CD4-positive, alpha-beta T cell (primary cell): ENCODE measurements around the gene RSPH9. TPM values are rescaled to one million over a fixed set of nuclear protein-coding genes. Genes with fewer than 3 reads are reported as not detected.

Experiments
- ATAC-seq: fragments of 200-7000 bp; cut with Tn5 transposase; one replicate; pipeline ENCODE4 v1.10.0; 2022; ENCODE audit warnings: mild to moderate bottlenecking; ENCODE audit not compliant: poor library complexity
- CTCF ChIA-PET: fragments of 350-600 bp; sonication (Branson Sonifier 250); formaldehyde crosslinking; loops from one replicate; lab custom pipeline; 2021; ENCODE audit warnings: antibody characterized with exemption, inconsistent platforms; lab: Charles Lee
- POLR2A ChIA-PET: fragments of 350-600 bp; sonication (Branson Sonifier 250); formaldehyde crosslinking; loops from one replicate; lab custom pipeline; 2021; ENCODE audit warnings: antibody characterized with exemption, inconsistent platforms; lab: Charles Lee
- DNase-seq, 14 experiments: peaks; one replicate each; pipeline ENCODE4 v3.0.0-alpha.2; 2013 to 2020; ENCODE audit warnings: mixed read lengths in 2 of 14
- H3K27ac ChIP-seq, 2 donors: one replicate each; pipeline versions ENCODE4 v1.5.1 to v1.7.0; 2013; ENCODE audit warnings: low read length in 2 of 2, low read depth in 1 of 2, mild to moderate bottlenecking in 1 of 2
- H3K27me3 ChIP-seq, 2 experiments: 1 replicate in 1 of 2; 2 replicates in 1 of 2; pipeline versions ENCODE4 v1.6.1 to v1.7.0; 2013; ENCODE audit warnings: low read length in 2 of 2, control low read depth in 1 of 2, mild to moderate bottlenecking in 1 of 2, moderate library complexity in 1 of 2; ENCODE audit not compliant: insufficient read depth in 2 of 2, control insufficient read depth in 1 of 2
- H3K36me3 ChIP-seq: one replicate; pipeline ENCODE4 v1.6.1; 2013; ENCODE audit warnings: low read length, control low read depth; ENCODE audit not compliant: insufficient read depth
- H3K4me1 ChIP-seq: one replicate; pipeline ENCODE4 v1.6.1; 2013; ENCODE audit warnings: low read length, control low read depth; ENCODE audit not compliant: insufficient read depth
- H3K4me3 ChIP-seq: one replicate; pipeline ENCODE4 v1.5.1; 2013; ENCODE audit warnings: mild to moderate bottlenecking, low read length, moderate library complexity
- H3K9me3 ChIP-seq, 2 experiments: 1 replicate in 1 of 2; 2 replicates in 1 of 2; pipeline versions ENCODE4 v1.6.1 to v1.7.0; 2013; ENCODE audit warnings: low read length in 2 of 2, mild to moderate bottlenecking in 2 of 2, control low read depth in 1 of 2, moderate library complexity in 1 of 2; ENCODE audit not compliant: control insufficient read depth in 1 of 2, insufficient read depth in 1 of 2
- H3K27ac Mint-ChIP-seq: one replicate; pipeline ENCODE4 v1.8.0; 2020; ENCODE audit warnings: mixed read lengths
- H3K27me3 Mint-ChIP-seq: one replicate; pipeline ENCODE4 v1.8.0; 2021; ENCODE audit warnings: mixed read lengths
- H3K36me3 Mint-ChIP-seq: one replicate; pipeline ENCODE4 v1.8.0; 2021; ENCODE audit warnings: low read depth, mixed read lengths
- H3K4me1 Mint-ChIP-seq: one replicate; pipeline ENCODE4 v1.8.0; 2021; ENCODE audit warnings: low read depth, mixed read lengths
- H3K4me3 Mint-ChIP-seq: one replicate; pipeline ENCODE4 v1.8.0; 2020; ENCODE audit warnings: mild to moderate bottlenecking, mixed read lengths
- H3K9me3 Mint-ChIP-seq: one replicate; pipeline ENCODE4 v1.8.0; 2020; ENCODE audit warnings: mixed read lengths
- CTCF ChIP-seq: fragments of 200-600 bp; IDR thresholded peaks from one replicate; pipeline ENCODE4 v1.8.0; 2022; ENCODE audit warnings: antibody characterized with exemption, mild to moderate bottlenecking
- intact Hi-C, 2 experiments: fragments of 100-400 bp; cut with DNase I in 1 of 2; cut with micrococcal nuclease in 1 of 2; formaldehyde crosslinking; loops; one replicate each; pipeline versions ENCODE4 v1.15.1 to v1.9.0; 2023 to 2025; cut with DNase I, micrococcal nuclease
- total RNA-seq, 174 experiments: library from RNA in 2 of 174; stranded (reverse) in 2 of 174; gene quantifications; one replicate each; pipeline ENCODE4 v1.2.3 and lab custom pipeline; 2021 to 2026

RSPH9 gene
- total RNA-seq, 2 experiments from 2014 or later, result not detected

- ATAC-seq (no peak), DNase-seq (no peak)
- peaks cover 10% of the 10 kb centered on the region for H3K4me1 Mint-ChIP-seq
- Histone ChIP-seq H3K27ac (no peak overlapping the region), H3K4me3 (no peak overlapping the region), H3K27me3 (no peaks in the 10 kb centered on the region), H3K4me1 (peaks cover 10% of the 10 kb centered on the region), H3K9me3 (no peaks in the 10 kb centered on the region), H3K36me3 (no peaks in the 10 kb centered on the region)
- TF ChIP-seq CTCF, result no peak
- ChIA-PET CTCF (no interaction called here), POLR2A (no interaction called here)
- no peaks in the 10 kb centered on the region for H3K36me3 Mint-ChIP-seq
- H3K27me3 Mint-ChIP-seq, result no peaks in the 10 kb centered on the region
- intact Hi-C loops, result no loop called here
- no peaks in the 10 kb centered on the region for H3K9me3 Mint-ChIP-seq
- no peak overlapping the region for H3K27ac Mint-ChIP-seq
- H3K4me3 Mint-ChIP-seq, result no peak overlapping the region
Observed at GRCh38 chr6:43719511-43719910, 74.7 kb downstream of the RSPH9 start.

GRCh38 chr6:43720999-43721398, 76.2 kb downstream of the RSPH9 start:
- Mint-ChIP-seq H3K9me3 (no peaks in the 10 kb centered on the region), H3K4me3 (no peak overlapping the region), H3K4me1 (peaks cover 25% of the 10 kb centered on the region), H3K36me3 (no peaks in the 10 kb centered on the region), H3K27ac (no peak overlapping the region), H3K27me3 (no peaks in the 10 kb centered on the region)
- H3K9me3 ChIP-seq, result no peaks in the 10 kb centered on the region
- no peaks in the 10 kb centered on the region for H3K36me3 ChIP-seq
- ATAC-seq, result no peak
- CTCF ChIA-PET, result no interaction called here
- intact Hi-C loops, result loop anchor here in 1 of 2 experiments (5.0 kb wide), 1 partner anchor 116 kb away; no protein-coding TSS in a partner anchor
- no peak for TF ChIP-seq CTCF
- no peak for DNase-seq
- no peak overlapping the region for H3K4me3 ChIP-seq
- POLR2A ChIA-PET, result interaction anchor here (0.8 kb wide), 1 partner anchor 32 kb away, joined by 3 read pairs; no protein-coding TSS in a partner anchor
- peaks cover 25% of the 10 kb centered on the region for H3K4me1 ChIP-seq
- no peaks in the 10 kb centered on the region for H3K27me3 ChIP-seq
- H3K27ac ChIP-seq, result no peak overlapping the region

Other genes starting within 250 kb of the RSPH9 start
- gene ABCC10, start 217.5 kb upstream of the RSPH9 start, total RNA-seq, result 10 to 100 TPM; 35.7 to 38.5 TPM
- under 1 TPM; 0.19 to 0.36 TPM for gene DLK2, start 189.5 kb upstream of the RSPH9 start, total RNA-seq
- gene TJAP1, start 167.5 kb upstream of the RSPH9 start, total RNA-seq, result 10 to 100 TPM; 23.6 to 24.4 TPM
- under 1 TPM; 0.45 to 0.52 TPM for gene LRRC73, start 134.7 kb upstream of the RSPH9 start, total RNA-seq
- gene YIPF3, start 128.1 kb upstream of the RSPH9 start, total RNA-seq, result 10 to 100 TPM; 36.5 to 37.9 TPM
- gene POLR1C, start 127.9 kb upstream of the RSPH9 start, total RNA-seq, result 10 to 100 TPM; 46.6 to 47.8 TPM
- 10 to 100 TPM; 26.8 to 31.2 TPM for gene XPO5, start 69.0 kb upstream of the RSPH9 start, total RNA-seq
- gene POLH, start 68.9 kb upstream of the RSPH9 start, total RNA-seq, result 1 to 10 TPM; 4.2 to 4.4 TPM
- 10 to 100 TPM; 31.5 to 33.9 TPM for gene GTPBP2, start 15.8 kb upstream of the RSPH9 start, total RNA-seq
- gene MAD2L1BP, start 9.2 kb upstream of the RSPH9 start, total RNA-seq, result 10 to 100 TPM; 36.6 to 39.2 TPM
- gene MRPS18A, start 42.8 kb downstream of the RSPH9 start, total RNA-seq, result 10 to 100 TPM; 26.1 to 27.7 TPM
- 1 to 10 TPM; 3.5 to 3.7 TPM for gene VEGFA, start 125.2 kb downstream of the RSPH9 start, total RNA-seq